ENCODE measurements around the gene PNMA8B.

The PNMA8B gene

DNA sequence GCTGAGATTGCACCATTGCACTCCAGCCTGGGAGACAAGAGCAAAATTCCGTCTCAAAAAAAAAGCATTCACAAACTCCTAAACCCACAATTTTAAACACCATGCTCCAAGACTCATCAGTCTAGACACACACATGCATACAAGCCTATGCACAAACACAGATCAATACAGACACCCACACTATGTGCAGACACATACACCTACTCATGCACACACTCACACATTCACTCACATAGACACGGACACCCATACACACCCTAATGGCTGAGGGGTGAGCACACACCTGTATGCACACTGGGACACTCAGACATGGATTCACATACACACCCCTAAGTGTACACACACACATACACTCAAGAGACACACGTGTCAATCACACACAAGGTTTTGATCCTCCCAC, 9.3 kb downstream of the PNMA8B start:
- DNase-seq = no peak

DNA sequence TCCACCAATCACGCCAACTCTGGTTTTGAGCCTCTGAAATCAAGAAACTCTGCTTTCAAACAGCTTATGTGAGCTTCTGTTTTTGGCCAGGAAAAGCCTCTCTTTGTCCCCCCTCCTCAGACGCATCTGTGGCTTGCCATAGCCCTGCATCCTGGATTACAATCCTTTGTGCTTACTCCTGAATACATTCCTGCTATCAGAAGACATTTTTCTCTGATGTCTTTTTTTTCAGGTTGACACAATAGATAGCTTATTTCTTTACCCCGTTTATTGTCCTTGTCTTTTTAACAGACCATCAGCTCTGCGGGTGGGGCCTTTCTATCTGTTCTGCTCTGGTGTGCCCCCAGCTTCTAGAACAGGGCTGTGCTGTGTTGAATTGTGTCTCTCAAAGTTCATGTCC, 11.0 kb downstream of the PNMA8B start:
- no peak for DNase-seq

DNA sequence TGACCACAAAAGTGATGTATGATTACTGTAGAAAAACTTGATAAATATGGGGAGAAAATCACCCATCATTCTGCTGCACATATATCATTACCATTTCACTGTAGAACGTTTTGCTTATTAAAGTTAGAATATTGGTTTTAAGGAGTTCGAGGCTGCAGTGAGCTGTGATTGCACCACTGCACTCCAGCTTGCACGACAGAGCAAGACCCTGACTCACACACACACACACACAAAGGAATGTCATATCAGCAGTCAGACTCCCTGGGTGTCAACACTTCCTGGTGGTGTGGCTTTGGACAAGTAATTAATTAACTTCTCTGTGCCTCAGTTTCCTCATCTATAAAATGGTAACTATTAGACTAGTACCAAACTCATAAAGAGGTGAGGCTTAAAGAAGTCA, 13.0 kb downstream of the PNMA8B start:
- DNase-seq = no peak

DNA sequence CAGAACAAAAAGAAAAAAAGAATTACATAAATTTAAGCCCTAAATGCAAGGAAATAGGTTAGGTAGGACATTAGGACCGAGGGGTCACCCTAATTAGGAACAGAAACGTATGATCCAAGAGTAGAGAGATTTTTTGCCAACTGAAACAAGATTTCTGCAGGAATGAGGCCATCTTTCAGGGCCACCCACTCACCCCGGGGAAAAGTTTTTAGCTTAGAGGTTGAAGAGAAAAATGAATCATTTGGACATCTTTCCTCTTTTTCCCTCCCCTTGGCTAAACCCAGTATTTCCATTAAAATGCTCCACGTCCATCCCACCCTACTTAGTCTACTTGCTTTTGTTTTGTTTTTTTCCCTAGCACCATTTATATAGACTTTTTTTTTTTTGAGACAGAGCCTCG, 13.7 kb downstream of the PNMA8B start:
- no peak for DNase-seq

DNA sequence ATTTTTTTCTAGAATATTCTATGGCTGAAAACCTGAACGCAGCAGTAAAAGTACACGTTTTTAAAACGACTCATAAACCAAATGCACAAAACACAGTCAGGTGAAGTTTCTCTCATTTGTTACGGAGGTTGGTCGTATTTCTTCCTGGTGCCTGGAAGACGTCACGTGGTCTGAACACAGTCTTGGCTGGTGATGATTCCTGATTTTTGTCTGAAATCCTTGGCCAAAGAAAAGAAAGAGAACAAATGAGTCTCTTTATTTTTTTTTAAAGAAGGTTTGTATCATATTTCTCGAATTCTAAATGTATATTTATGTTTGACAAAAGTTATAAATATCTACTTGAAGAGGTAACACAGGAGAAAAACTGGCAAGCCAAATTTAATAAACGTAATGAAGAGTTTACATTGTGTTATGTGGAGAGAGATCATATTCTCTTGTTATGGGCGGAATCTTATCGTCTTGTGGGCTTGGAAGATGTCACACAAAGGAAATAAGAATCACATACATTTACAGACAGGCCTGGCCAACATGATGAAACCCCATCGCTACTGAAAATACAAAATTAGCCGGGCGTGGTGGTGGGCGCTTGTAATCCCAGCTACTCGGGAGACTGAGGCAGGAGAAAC, 14.3 kb downstream of the PNMA8B start:
- DNase-seq = no peak

DNA sequence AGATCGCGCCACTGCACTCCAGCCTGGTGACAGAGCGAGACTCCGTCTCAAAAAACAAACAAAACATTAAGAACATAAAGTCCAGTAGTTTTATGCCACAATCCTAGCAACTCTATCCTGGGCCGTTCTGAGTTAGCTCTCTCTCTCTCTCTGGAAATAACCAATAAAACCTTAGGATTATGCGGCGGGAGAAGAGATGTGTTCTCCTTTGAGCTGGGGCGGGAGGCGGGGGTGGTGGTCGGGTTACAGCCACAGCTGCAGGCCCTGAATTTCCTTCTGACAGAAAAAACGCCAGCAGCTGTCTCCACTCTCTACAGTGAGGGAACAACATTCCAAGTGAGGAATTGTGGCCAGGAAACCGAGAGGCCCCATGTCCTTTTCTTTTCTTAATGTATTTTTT, 15.3 kb downstream of the PNMA8B start:
- no peak for DNase-seq

DNA sequence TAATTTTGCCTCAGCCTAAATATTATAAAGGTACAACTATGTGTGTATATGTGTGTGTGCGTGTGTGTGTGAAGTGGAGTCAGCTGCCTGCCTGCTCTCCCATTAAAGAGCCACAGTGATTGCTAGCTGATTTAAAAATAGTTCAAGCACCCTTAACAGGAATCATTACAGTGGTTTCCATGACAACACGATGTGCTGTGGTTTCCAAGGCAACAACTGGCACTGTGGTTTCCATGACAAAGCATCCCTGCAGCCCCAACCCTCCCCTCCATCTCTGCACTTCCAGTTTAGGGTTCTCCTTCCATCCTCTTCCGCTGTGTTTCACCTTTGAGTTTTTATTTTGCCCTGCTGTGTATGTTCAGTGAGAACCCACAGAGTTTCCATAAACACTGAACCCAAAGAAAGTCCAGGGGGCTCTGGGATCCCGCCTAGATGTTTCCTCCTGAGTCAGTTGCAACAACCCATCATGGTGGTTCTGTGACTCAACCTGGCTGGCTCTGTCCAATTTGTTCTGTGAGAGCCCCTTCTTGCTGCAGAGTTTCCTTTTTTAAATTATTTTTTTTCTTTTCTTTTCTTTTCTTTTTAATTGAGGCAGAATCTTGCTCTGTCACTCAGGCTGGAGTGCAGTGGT, 17.2 kb downstream of the PNMA8B start:
- DNase-seq = no peak

DNA sequence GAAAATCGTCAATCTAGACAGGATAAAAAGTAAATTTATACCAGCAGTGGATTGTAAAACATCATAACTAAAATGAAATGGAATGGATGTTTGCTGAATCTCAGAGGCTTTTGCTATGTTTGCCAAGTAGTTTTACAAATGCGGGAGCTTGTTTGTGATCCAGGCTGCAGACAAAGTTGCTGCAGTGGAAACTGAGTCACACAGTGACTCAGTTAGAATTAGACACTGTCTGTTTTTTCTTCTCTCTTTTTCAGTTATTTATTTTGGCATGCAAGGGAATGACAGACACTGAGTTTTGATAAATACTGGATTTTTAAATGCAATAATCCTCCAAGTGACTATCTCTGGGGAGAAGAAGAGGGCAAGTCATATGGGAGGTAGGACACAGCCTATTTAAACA, 19.7 kb downstream of the PNMA8B start:
- DNase-seq = no peak

DNA sequence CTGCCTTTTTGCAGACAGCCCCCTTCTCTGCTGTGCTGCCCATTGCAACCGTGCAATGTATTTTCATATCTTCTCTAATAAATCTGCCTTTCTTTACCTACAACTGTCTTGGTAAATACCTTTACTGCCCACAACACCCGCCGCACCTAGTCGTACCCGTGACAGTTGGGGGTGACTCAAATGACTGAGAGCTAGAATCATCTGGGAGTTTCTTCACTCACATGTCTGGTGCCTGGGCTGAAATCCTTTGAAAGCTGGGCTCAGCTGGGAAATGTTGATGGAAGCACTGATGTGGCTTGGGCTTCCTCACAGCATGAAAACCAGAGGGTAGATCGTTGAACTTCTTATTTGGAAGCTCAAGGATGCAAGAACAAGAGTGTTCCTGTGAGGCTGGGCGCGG, 21.5 kb downstream of the PNMA8B start:
- no peak for DNase-seq

DNA sequence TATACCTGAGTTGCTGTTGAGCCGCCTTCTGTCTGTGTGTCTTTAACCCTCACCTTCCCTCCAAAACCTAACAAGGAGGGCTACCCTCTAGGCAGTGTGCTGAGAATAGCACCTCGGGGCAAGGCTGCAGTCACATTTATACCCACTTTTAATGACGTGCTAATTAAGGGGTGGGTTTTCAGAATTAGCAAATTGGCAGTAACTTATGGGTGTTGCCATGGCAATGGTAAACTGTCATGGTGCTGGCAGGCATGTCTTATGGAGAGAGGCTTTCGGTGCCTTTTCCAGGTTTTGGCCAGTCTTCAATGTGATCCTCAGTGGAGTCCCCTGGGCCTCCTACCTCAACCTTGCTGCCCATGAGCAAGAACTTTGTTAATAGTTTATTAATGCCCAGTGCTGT, 23.1 kb downstream of the PNMA8B start:
- DNase-seq = no peak

DNA sequence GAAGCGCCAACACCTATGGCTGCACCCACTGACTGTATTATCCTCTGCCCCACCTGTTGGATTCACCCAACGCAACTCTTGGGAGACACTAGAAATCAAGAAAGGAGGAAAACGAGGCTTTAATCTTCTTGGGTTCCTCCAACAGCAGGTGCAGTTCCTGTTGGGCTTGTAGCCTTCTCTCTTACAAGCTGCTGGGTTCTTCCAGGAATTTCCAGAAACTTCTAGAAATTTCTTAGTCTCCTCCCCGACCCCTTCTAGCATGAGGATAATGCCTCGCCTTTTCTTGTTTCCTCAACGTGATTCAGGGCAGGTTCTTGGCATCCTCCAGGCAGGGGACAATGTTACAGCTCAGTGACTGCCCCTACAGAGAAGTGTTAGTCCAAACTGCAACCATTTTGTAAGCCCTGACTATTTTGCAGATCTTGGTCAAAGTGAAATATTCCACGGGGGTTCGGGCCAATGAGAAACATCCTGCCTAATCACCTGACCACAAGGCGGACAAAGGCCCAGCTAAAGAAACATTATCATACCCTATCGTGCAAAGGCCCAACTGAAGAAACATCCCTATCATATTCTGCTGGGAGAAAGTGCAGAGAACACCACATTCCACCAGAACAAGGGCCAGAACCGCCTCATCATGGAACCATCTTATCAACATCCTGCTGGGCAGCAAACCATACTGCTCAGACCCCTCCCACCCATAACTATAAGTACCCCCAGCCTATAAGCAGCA, 23.7 kb downstream of the PNMA8B start:
- no peak for DNase-seq

DNA sequence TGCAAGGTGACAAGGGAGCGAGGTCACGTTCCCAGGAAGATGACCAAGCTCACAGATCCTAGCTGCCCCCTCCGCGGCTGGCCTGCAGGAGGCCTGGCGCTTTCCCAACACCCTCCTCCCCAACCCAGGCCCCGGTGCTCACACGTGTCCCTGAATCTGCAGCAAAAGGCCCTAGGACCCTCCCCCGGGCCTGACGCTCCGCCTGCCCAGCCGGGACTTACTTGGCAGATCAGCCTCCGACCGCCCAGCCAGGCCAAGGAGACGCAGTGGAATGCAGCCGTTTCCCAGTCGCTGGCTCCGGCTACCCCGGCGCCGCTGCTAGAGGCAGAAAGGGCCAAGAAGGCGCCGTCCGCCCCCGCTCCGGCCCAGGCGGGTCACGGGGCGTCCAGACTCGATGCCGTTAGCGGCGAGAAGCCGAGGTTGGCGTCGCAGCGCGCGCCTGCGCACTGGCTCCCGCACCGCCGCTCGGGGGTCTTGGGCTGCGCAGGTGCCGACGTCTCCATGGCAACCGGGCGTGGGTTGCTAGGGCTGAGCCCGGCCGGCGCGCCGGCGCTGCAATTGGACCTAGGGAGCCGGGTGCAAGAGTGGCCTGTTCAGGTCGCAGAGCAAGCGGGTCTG, 24.4 kb downstream of the PNMA8B start, which contains the start of gene PNMA8A:
Gene PNMA8A, minus strand, starts transcription at position 448 of the 618 bp plus-strand sequence. CDS start 528 bp downstream, outside the sequence.
- no peak for DNase-seq

DNA sequence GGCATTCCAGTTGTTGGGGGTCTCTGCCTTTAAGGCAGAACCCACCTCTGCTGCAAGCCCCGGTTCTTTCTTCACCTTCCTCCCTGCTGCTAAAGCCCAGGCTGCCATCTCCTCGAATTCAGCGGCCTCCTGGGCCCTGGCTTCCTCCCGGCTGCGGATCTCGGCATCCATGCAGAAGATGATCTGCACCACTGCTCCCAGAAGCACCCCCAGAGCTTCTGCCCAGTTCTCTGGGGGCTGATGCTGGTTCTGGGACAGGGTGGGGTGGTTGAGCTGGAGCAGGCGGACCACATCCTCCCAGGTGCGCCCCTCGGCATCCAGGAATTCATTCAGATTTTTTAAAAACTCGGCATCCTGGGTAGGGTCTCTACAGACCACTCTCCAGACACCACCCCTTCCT, 25.3 kb downstream of the PNMA8B start:
- no peak for DNase-seq

DNA sequence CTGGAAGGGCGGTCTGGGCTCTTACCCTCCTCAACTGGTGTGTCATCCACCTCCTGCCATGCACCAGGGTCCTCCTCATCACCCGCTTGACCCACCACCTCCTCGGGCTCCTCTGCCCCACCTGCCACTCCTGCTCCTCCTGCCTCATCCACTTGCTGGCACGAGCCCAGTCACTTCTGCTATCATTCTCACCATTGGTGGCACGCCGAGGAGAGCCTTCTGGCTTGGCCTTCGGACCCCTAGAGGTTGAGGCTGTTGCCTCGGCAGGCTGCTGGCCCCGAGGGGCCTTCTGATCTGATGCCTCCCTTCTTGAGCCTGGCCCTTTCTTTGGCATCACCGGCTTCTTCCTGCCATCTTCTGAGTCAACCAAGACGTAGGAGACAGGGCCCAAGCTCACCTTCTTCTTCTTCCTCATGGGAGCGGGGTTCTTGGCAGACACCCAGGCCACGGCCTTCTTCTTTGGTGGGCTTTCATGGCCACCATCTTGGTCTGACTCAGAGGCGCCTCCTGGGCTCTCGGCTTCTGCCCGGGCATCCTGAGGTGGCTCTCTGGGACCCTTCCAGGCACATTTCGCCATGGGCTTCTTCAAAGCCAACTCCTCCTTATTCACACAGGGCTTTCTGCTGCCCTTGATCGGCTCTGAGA, 26.0 kb downstream of the PNMA8B start:
- no peak for DNase-seq

DNA sequence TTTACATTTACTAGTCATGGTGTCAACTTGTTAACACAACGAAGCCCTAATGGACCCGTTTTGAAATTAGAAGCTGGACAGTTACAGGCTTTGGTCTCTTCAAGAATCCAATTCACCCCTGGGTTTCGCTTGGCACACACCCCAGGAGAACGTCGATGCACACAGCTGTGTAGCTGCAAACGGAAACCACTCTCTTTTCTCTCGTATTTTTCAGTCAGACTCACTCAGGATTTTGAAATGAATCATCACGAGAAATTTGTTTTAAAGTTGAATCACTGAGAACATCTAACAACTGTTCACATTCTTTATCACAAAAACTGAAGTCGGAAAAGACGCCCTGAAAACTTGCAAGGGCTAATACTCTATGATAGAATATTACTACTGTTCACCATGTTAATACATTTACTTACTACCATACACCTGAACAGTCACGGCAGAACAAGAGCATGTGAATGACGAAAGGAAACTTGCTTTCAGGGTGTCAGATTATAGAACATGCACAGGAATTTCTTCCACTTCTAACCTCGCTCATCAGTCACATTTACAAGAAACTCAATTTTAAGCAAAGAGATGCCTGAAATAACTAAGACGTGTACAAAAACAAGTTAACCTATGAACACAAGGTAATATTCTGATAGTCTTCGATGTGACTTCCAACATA, 29.0 kb downstream of the PNMA8B start:
- DNase-seq = no peak

DNA sequence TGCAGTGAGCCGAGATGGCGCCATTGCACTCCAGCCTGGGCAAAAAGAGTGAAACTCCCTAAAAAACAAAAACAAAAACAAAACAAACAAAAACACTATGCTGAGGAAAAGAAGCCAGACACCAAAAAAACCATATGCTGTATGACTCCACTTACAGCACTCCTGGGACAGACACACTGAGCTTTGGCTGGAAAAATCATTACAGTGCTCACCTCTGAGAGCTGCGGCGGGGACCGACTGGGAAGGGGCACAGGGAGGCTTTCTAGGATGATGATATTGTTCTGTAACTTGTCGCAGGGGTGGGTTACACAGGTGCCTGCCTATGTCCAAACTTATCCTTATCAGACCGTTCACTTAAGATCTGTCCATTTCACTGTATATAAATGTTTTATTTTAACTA, 32.2 kb downstream of the PNMA8B start:
- DNase-seq = no peak

DNA sequence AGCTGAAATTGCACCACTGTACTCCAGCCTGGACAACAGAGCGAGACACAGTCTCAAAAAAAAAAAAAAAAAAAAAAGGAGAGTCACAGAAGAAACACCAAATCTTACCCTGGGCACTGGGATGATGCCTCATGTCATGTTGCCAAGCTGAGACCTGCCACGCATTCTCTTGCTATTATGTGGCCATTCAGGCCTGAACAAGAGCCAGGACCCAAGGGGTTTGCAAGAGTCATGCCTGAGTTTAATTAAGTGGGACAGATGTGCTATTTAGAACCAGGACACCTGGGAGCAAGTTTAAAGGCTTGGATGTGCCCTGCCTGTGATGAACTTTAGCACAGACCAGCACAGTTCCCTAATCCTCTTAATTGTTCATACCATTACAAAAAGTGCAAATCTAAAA, 34.1 kb downstream of the PNMA8B start:
- DNase-seq = no peak

DNA sequence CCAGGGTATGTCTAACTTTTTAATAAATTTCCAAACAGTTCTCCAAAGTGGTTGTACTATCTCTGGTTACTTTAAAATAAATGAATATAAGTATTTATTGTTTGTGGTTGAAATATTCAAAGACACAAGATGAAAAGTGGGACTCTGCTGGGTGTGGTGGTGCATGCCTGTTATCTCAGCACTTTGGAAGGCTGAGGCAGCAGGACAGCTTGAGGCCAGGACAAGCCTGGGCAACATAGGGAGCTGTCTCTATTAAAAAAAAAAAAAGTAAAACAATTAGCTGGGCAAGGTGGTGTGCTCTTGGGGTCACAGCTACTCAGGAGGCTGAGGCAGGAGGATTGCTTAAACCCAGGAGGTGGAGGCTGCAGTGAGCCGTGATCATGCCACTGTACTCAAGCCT, 34.7 kb downstream of the PNMA8B start:
- DNase-seq = no peak

DNA sequence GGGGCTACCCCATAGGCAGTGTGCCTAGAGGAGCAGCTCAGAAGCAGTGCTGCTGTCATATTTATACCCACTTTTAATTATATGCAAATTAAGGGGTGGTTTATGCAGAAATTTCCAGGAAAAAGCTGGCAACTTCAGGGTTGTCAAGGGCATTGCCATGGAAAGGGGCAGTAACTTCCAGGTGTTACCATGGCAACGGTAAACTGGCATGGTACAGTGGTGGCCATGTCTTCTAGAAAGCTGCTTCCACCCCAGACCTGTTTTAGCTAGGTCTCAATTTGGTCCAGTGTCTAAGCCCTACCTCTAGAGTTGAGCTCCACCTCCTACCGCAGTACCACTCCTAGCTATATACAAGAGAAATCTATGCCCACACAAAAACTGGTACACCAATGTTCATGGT, 35.6 kb downstream of the PNMA8B start:
- no peak for DNase-seq

DNA sequence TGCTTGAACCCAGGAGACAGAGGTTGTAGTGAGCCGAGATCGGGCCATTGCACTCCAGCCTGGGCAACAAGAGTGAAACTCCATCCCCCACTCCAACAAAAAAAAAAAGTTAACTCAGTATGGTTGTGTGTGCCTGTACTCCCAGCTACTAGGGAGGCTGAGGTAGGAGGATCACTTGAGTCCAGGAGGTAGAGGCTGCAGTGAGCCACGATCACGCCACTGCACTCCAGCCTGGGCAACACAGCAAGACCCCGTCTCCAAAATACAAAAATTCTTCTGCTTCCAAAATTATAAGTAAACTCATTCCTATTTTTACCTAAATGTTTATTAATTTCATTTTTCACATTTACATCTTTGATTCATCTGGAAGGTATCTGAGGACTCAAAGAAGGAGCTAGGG, 38.7 kb downstream of the PNMA8B start:
- DNase-seq = no peak

DNA sequence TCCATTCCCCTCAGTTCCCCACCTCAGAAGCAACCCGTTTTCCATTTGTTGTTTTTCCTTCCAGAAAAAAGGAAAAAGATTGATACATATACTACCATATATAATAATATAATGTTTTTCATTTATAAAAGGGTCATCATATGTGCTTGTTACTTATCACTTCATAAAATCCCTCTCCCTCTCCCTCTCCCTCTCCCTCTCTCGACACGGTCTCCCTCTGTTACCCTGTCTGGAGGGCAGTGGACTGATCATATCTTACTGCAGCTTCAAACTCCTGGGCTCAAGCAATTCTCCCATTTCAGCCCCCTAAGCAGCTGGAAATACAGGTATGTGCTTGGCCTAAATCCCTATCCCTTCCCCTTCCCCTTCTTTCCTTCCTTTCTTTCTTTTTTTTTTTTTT, 41.4 kb downstream of the PNMA8B start:
- DNase-seq = no peak

DNA sequence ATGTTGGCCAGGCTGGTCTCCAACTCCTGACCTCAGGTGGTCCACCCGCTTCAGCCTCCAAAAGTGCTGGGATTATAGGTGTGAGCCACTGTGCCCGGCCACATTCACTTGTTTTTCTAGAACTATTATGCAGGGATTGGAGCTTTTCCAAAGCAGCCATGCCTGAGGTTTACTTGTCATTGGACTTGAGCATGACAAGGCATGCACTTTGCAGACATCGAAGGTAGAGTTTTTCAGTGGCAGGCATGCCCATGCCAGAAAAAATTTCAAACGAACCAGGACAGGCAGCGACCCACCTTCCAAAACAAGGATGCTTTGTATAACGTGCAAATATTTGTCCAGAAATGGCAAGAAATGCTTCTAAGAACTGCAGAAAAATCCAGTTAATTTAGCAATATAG, 42.0 kb downstream of the PNMA8B start:
- DNase-seq = no peak

DNA sequence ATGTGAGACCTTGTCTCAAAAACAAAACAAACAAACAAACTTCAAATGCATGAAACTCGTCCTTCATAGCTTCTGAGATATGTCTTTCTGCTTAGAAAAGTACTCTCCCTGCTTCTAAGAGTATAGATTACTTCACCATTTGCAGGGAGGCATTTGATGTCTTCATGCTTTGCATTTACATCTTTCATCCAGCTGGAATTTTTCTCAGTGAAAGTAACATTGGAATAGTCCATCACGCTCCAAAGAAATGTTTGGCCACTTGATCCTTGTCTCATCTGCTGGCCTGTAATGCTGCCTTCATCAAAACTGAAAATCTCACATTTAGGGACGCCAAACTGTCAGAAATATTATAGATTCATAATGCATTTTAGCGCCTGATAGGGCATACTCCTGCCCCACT, 43.5 kb downstream of the PNMA8B start:
- DNase-seq = no peak
